Measurements from ENCODE around the gene HIVEP2. TPM values are rescaled to one million over a fixed set of nuclear protein-coding genes. Genes with fewer than 3 reads are reported as not detected.

HIVEP2 gene
- total RNA-seq, 1 experiment from 2014 or later: 4.2 TPM

- Histone ChIP-seq H2BK5ac (ENCODE audit: insufficient read length, low read length) (no peak overlapping the region), H3T11ph (ENCODE audit: low read length) (no peak overlapping the region), H3K4ac (ENCODE audit: low read depth, low read length) (no peak overlapping the region), H3K9ac (ENCODE audit: extremely low read depth, insufficient read length, low read length) (no peak overlapping the region), H4K8ac (replicated peaks; ENCODE audit: insufficient read length, low read depth, low read length) (no peak overlapping the region), H3K4me1 (ENCODE audit: insufficient read depth, low read length) (no peaks in the 10 kb centered on the region), H3K4me2 (ENCODE audit: insufficient read depth, insufficient read length, low read length) (no peak overlapping the region), H3K23ac (ENCODE audit: insufficient read length, low read depth, low read length) (no peak overlapping the region), H3K14ac (ENCODE audit: insufficient read depth, low read length) (no peak overlapping the region), H3K27me3 (ENCODE audit: insufficient read depth, low read length) (no peaks in the 10 kb centered on the region), H2BK20ac (ENCODE audit: low read depth, low read length, poor library complexity, severe bottlenecking) (no peak overlapping the region), H4K20me1 (ENCODE audit: control insufficient read depth, insufficient read depth, insufficient read length) (no peaks in the 10 kb centered on the region), H3K27ac (ENCODE audit: insufficient read length, low read depth, low read length) (no peak overlapping the region), H4K5ac (ENCODE audit: insufficient read length, low read depth, low read length) (no peak overlapping the region), H3K79me2 (ENCODE audit: insufficient read depth, low read length) (no peaks in the 10 kb centered on the region), H3K79me1 (ENCODE audit: insufficient read depth, low read depth, low read length, poor library complexity, severe bottlenecking) (no peaks in the 10 kb centered on the region), H2BK120ac (ENCODE audit: low read depth, low read length, poor library complexity, severe bottlenecking) (no peak overlapping the region), H3K56ac (ENCODE audit: insufficient read length, low read depth, low read length) (no peak overlapping the region), H3K23me2 (ENCODE audit: insufficient read length, low read depth, low read length, poor library complexity, severe bottlenecking) (no peaks in the 10 kb centered on the region), H3K18ac (ENCODE audit: insufficient read length, low read depth, low read length) (no peak overlapping the region), H4K91ac (ENCODE audit: insufficient read length, low read depth, low read length) (no peak overlapping the region), H2AK5ac (ENCODE audit: insufficient read length, low read length) (no peak overlapping the region), H2BK15ac (ENCODE audit: low read depth, low read length) (no peak overlapping the region), H2AFZ (ENCODE audit: low read length) (no peak overlapping the region), H2BK12ac (ENCODE audit: insufficient read length, low read depth, low read length) (no peak overlapping the region), H3K9me3 (ENCODE audit: control insufficient read depth, low read depth, low read length) (no peaks in the 10 kb centered on the region)
- no peak for DNase-seq
- TF ChIP-seq, protein P1, sequence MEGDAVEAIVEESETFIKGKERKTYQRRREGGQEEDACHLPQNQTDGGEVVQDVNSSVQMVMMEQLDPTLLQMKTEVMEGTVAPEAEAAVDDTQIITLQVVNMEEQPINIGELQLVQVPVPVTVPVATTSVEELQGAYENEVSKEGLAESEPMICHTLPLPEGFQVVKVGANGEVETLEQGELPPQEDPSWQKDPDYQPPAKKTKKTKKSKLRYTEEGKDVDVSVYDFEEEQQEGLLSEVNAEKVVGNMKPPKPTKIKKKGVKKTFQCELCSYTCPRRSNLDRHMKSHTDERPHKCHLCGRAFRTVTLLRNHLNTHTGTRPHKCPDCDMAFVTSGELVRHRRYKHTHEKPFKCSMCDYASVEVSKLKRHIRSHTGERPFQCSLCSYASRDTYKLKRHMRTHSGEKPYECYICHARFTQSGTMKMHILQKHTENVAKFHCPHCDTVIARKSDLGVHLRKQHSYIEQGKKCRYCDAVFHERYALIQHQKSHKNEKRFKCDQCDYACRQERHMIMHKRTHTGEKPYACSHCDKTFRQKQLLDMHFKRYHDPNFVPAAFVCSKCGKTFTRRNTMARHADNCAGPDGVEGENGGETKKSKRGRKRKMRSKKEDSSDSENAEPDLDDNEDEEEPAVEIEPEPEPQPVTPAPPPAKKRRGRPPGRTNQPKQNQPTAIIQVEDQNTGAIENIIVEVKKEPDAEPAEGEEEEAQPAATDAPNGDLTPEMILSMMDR (conservative IDR thresholded peaks at IDR 0.05): no peak
- H3K4me3 Mint-ChIP-seq: no peak overlapping the region
- no peak overlapping the region for H3K27ac Mint-ChIP-seq
- H3K36me3 Mint-ChIP-seq (ENCODE audit: insufficient read depth in 1 of 3, low read depth in 3 of 3): peaks cover 0 to 9% (median 6%) of the 10 kb centered on the region in 3 experiments; a peak in 5 of 7 replicates
- H3K27me3 Mint-ChIP-seq (ENCODE audit: low read depth): no peaks in the 10 kb centered on the region
- no CpG with 5 or more reads among the region's 2 CpGs for WGBS (ENCODE audit: extremely low coverage, insufficient read length, low lambda C conversion rate)
- no peaks in the 10 kb centered on the region for H3K9me3 Mint-ChIP-seq
- peaks cover 0 to 9% of the 10 kb centered on the region in 2 experiments; a peak in 2 of 4 replicates for H3K4me1 Mint-ChIP-seq
These were observed 192.6 kb downstream of the HIVEP2 start for GRCh38 chr6:142752348-142752747.
